ENCODE measurements around the gene THAP7.

DNA sequence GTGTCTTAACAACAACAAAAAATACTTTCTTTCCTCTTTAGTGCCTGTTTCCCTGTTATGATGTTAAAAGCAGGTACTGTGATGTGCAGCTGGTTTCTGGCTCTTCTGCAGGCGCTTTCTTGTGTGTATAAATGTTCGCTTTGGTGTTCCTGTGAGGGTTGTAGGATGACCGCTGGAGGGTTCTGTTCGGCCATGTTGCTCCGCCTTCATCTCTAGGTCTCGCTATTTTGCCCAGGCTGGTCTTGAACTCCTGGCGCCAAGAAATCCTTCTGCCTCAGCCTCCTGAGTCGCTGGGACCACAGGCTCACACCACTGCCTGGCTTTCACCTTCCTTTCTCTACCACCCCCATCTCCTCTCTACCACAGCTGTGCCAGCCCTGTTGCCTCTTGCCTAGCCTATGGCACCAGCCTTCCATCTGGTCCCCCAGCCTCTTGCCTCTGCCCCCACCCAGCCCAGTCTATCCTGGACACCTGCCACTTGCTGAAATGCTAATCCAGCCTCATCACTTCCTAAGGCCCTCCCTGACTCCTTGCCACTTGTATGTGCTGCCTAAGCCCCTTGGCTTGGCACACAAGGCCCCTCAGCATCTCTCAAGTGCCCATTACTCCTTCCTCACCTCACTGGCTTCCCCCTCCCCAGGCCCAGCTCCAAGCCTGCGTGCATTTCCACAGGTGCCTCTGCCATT, 49.4 kb upstream of the THAP7 start:
- TF ChIP-seq POLR2A (IDR thresholded peaks at IDR 0.05): no peak
- TF ChIP-seq, protein P1, sequence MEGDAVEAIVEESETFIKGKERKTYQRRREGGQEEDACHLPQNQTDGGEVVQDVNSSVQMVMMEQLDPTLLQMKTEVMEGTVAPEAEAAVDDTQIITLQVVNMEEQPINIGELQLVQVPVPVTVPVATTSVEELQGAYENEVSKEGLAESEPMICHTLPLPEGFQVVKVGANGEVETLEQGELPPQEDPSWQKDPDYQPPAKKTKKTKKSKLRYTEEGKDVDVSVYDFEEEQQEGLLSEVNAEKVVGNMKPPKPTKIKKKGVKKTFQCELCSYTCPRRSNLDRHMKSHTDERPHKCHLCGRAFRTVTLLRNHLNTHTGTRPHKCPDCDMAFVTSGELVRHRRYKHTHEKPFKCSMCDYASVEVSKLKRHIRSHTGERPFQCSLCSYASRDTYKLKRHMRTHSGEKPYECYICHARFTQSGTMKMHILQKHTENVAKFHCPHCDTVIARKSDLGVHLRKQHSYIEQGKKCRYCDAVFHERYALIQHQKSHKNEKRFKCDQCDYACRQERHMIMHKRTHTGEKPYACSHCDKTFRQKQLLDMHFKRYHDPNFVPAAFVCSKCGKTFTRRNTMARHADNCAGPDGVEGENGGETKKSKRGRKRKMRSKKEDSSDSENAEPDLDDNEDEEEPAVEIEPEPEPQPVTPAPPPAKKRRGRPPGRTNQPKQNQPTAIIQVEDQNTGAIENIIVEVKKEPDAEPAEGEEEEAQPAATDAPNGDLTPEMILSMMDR (IDR thresholded peaks at IDR 0.05): no peak
